GM19193 (cell line): ENCODE measurements around the gene GPM6B.

Experiments
- POLR2A ChIP-seq: IDR thresholded peaks from 4 replicates; pipeline ENCODE4 v1.6.1; 2011; ENCODE audit not compliant: insufficient read depth, insufficient read length; ENCODE audit errors: extremely low read depth

GPM6B gene

DNA sequence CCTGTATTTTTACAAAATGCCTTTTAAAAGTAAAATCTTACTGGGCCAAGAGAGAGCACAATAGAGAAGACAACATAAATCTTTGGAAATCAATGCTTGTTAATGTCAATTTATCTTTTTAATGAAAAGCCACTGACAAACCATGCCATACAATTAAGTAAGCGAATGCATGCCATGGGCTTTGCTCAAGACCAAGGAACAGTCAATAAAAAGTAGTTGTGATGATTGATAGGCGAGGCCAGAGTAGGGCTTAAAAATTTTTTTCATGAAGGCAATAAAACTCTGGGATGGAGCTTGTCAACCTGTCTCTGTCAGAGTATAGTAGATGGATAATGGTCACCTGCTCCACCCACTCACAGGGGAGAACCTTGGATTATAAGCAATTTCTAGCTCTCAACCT, 17.5 kb upstream of the GPM6B start:
- no peak for TF ChIP-seq POLR2A

DNA sequence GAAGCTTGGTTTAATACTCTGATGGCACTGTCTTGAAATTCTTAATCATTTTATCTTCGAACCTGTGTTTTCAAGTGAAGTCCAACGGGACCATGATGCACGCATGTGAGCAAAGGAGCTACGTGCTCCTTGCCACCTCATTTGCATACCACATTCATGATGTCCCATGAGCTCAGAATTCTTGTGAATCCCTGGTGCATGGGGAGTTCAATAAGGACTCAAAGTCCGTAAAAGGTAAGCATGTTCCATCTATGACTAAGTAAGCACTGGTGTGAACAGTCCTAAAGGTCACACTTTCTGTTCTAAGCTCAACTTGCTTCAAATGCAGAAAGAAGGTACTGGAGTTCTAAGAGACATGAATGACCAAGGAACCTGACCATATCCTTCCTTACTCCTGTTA, 13.1 kb upstream of the GPM6B start:
- no peak for TF ChIP-seq POLR2A

DNA sequence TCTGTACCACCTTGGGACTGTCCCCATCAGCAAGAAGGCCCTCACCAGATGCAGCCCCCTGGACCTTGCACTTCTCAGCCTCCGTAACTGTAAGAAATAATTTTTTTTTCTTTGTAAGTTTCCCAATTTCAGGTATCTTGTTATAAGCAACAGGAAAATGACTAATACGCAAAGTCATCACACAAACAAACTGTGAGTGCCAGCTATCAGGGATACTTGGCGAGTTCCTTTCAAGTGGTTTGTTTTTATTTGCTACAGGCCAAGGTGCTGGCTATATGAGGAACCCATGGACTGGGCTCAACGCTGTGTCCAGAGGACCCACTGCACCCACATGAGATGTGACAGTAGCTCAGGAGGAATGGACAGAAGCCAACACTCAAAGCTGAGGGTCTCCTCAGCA, 11.5 kb upstream of the GPM6B start:
- TF ChIP-seq POLR2A: no peak

DNA sequence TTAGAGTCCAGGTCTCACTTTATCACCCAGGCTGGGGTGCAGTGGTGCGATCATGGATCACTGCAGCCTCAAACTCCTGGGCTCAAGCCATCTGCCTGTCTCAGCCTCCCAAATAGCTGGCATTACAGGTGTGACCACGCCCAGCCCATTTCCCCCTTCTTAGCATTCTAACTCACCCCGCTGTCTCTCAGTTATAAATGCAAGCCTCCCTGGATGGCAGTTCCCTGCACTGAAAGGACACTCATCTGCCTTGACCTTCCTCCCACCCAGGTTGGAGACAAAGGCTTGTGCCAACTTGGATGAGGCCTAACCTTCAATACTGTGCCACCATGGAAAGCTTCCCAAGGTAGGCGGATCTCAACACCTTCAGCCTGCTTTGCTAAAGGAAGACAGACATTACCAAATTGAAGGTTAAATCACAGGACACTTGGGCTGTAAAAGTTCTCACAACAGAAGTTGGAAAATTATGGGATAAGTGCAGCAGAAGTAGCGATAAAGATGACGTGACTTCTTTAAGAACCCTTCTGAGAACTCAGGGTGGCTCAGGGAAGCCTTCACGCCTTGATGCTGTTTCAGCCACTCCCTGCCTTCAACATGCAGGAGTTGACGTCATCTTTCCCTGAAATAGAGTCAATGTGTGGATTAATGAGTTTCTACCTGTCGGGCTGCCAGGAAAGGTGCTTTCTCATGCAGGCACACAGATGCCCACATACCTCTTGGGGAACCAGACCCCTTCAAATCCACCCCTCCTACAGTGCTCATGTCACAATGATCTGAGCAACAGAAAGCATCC, 10.6 kb upstream of the GPM6B start:
- TF ChIP-seq POLR2A: no peak

DNA sequence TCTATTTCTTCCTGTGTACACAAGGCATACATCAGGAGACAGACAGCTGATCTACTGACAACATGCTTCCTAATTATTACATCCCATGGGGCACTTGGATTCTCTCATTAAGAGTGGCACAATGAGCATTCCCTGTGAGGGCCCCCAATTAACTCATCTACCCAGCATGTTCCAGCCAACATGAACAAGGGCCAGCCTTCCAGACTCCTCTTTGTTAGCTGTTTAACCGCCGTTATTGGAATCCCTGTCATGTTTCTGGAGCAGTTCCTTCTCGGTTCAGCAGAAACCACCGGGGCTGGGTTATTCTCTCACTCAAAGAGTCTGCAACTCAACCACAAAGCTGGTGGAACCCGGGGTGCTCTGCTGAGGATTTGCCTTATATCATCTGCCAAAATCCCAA, 9.9 kb upstream of the GPM6B start:
- TF ChIP-seq POLR2A: no peak

DNA sequence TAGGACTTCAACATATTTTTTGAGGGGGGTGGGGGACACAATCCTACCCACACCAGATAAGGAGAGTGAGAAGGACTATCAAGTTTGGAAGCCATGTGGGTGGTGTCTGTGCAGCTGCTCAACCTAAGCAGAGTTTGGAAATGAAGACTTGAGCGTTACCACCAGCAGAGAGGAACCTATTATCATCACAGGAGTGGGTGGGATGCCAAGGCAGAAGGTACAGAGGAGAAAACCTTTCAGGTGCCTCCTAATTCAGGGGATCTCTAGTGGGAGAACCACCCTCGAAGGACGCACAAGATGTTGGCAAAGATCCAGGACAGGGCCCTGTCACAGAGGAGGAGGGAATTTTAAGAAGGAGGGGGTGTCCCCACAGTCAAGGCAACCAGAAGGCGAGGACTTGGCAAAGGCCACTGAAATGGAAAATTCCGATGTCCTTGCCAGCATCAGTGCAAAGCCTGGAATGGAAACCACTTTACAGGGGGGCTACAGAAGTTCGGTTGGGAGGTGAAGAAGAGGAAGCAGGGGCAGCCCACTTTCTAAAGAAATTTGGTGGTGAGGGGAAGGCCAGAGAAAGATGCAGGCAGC, 8.4 kb upstream of the GPM6B start:
- no peak for TF ChIP-seq POLR2A

DNA sequence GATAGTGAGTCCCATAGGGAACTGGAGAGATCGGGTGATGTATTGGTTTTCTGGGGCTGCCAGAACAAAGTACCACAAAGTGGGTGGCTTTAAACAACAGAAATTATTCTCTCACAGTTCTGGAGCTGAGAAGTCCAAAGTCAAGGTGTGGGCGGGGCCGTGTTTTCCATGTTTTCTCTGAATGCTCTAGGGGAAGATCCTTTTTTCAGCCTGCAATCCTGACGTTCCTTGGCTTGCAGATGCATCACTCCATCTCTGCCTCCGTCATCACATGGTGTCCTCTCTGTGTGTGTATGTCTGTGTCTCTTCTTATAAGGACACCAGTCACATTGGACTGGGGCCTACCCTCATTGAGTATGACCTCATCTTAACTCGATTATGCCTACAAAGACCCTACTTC, 7.9 kb upstream of the GPM6B start:
- TF ChIP-seq POLR2A: no peak

DNA sequence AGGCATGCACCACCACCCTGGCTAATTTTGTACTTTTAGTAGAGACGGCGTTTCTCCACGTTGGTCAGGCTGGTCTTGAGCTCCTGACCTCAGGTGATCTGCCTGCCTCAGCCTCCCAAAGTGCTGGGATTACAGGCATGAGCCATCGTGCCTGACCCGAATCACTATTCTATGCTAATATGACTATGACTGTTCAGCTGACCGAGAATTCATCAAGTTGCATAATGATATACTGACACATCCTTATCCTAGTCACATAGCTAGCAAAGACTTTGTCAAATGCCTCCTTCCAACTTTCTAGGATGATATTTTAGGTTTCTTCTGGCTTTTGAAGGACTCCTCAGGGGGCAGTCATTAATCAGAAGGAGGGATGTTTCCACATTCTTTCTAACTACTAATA, 4.8 kb upstream of the GPM6B start:
- TF ChIP-seq POLR2A: no peak

DNA sequence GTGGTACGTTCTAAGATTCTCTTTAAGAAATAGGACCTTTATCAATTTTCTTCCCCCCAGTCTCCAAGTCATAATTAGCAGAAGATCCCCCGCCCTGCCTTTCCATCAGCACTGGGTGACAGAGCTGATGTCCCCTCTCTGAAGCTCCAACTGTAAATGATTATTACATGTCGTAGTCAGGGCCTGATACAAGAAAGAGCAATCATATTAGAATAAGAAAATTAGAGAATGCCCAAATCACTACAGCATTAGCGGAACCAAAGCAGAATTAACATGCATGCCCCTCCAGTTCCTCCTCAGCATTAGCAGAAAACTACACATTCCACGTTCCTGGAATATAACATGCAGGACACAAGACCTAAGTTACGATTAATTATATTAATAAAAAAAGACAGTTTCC, 717 bp downstream of the GPM6B start:
- TF ChIP-seq POLR2A: no peak

DNA sequence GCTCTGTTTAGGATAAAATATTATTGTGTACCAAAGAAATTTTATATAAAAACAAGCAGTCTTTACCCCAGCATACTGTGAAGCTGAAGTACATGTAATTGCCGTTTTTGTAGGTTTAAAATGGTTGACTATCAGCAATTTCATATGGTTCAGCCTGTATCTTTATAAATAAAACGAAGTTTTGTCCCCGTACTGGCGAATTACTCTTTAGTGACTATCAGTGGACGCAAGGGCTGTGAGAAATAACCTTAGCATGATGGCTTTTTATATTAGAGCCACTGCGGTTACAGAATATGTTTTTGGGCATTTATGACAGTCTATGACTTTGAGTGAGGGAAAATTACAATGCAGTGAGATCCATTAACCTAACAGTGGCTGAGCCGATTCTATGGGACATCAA, 1.2 kb downstream of the GPM6B start:
- TF ChIP-seq POLR2A: no peak

DNA sequence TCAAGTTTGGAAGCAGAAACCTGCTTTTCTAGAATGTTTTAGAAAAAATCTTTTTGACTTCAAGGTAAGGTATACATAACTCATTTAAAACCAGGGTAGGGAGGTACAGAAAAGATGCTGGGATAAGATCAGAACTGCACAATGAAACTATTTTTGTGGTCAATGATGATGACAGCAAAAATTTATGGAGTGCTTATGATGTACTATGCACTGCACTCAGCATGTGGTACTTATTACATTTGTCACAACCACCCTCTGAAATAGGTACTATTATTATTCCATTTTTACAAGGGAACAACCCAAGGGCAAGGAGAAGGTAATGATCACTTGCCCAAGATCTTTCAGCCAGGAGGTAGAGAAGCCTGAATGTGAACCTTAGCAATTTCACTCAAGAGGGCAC, 8.0 kb downstream of the GPM6B start:
- TF ChIP-seq POLR2A: no peak

DNA sequence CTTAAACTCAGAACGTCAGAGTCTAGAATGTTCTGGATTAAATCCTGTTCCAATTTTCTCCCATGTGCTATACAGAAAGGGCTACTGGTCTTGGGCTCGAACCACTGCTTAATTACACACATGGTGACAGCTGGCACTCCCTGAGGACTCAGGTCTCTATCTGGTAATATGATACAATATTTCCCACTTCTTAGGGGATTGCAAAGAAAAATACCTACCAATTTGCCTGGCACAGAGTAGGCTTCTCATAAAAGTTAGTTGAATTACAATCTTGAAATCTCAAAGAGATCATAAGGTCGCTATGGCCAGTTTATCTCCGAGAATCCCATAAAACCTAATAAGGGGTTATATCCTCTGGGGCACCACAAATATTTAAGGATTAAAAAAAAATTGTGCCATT, 8.6 kb downstream of the GPM6B start:
- no peak for TF ChIP-seq POLR2A

DNA sequence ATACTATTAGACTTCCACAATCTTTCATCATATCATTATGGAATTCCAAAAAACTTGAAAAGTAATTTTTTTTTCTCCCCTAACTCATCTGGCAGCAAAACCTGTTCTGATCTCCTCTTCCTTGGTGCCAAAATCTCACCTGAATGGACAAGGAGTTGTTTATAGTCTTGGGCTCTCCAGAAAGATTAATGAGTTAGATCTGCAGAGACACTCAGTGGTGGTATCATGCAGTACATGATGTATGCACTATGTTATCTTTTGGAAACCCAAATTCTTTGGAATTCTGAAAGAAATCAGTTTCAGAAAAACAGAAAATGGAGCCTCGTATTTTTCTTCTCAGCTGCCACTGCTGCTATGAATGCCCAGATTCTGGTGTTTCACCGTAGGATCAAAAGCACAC, 11.7 kb downstream of the GPM6B start:
- TF ChIP-seq POLR2A: no peak

DNA sequence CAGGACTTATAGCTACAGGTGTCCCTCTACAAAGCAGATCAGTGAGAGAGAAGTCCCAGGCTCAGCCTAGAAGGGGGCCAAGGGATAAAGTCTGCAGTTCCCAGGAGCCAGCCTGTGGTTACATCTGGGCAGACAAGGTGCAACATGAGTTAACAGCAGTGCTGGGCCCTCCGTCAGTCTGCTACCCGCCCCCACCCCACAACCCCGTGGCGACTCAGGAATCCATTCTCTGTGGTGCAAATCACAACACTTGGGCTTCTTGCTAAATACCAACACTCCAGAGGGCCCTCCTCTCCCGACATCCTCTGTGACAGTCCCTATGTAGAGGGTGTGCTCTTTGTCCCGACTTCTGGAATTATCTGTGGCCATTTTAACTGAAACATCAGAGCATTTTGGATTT, 13.8 kb downstream of the GPM6B start:
- no peak for TF ChIP-seq POLR2A

DNA sequence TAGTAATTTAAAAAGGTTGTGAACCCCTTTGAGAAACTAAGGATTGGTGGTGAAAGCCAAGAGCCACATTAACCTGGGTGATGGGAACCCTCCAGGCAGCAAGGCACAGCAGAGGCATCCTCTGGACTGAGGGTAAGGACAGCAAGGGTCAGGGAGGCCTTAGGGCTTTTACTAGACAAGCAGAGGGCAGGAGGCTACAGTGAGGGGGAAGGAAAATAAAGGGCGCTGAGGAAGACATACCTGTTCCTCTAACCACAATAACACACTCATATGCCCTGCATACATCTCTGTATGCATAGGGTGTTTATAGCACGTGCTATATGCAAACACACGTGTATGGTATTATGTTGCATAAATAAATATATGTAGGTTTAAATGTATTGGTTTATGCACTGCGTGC, 18.7 kb downstream of the GPM6B start:
- TF ChIP-seq POLR2A: no peak

DNA sequence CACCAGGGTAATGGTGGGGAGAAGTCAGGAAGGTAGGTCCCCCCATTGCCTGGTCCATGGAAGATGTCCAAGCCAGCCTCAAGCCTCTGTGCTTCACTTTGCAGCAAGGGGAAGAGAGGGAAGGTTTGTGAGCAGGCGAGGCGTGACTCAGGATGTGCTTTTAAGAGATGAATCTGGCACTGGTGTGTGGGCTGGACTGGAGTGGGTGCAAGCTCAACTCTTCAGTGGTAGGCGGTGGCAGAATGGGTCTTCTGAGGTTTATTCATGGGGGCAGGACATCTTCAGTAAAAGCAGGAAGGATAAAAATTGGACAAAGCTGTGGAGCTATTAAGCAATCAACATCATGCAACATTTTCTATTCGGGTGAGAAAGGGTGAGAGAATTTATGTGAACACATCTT, 19.4 kb downstream of the GPM6B start:
- no peak for TF ChIP-seq POLR2A

DNA sequence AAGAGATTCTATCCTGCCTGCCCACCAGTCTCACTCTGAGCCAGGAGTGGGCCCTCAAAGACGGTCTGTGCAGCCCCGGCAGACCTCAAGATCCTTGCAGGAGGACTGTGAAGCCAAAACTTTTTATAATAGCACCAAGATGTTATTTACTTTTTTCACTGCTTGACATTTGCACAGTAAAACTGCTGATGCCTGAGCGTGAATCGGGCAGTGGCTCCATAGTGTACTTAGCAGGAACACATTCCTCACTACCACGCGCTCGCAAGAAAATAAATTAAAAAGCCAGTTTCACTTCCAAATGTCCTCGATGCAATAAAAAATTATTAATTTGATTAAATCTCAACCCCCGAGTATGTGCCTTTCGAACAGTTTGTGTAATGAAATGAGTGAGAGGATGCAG, 22.5 kb downstream of the GPM6B start:
- TF ChIP-seq POLR2A: no peak
